GM12878 (cell line): ENCODE data around the gene RHOF. TPM values are rescaled to one million over a fixed set of nuclear protein-coding genes. Genes with fewer than 3 reads are reported as not detected.

Experiments
- ATAC-seq: fragments of 200-7000 bp; cut with Tn5 transposase; 3 replicates; pipeline ENCODE4 v1.9.1; 2020; ENCODE audit warnings: mild to moderate bottlenecking, moderate library complexity
- BruUV-seq: library from RNA; stranded (reverse); fragments of 400-500 nt; replicated peaks from 2 replicates; lab custom pipeline; 2021; lab: Mats Ljungman, UMichigan
- CTCF ChIA-PET: fragments of 300-600 bp; sonication (Branson Sonifier 250); formaldehyde crosslinking; extraction: SDS; loops from one replicate; lab custom pipeline; 2021; ENCODE audit warnings: inconsistent platforms; lab: Yijun Ruan, JAX
- POLR2A ChIA-PET: fragments of 350-600 bp; formaldehyde crosslinking; extraction: SDS; loops from one replicate; lab custom pipeline; 2021; ENCODE audit warnings: inconsistent platforms; lab: Charles Lee
- RAD21 ChIA-PET: fragments of 300-600 bp; sonication (Branson Sonifier 250); formaldehyde crosslinking; loops from one replicate; lab custom pipeline; 2023; ENCODE audit warnings: antibody characterized with exemption; ENCODE audit not compliant: unreplicated experiment; lab: Charles Lee
- SMC1A ChIA-PET: fragments of 300-600 bp; sonication (Branson Sonifier 250); formaldehyde crosslinking; loops from one replicate; lab custom pipeline; 2023; ENCODE audit not compliant: unreplicated experiment, uncharacterized antibody; lab: Charles Lee
- DNase-seq: peaks from one replicate; pipeline ENCODE4 v3.0.0-alpha.2; 2011; ENCODE audit warnings: low read depth, low spot score
- FAIRE-seq: peaks from 3 replicates; lab custom pipeline; 2011; peaks lifted over from hg19 to GRCh38; lab: Jason Lieb, UNC
- H2AFZ ChIP-seq: 2 replicates; pipeline ENCODE4 v1.6.0; 2011; ENCODE audit warnings: low read depth, low read length, control low read depth; ENCODE audit not compliant: control insufficient read depth
- H3K27ac ChIP-seq: 2 replicates; pipeline ENCODE4 v1.5.1; 2011; ENCODE audit warnings: control low read depth; ENCODE audit not compliant: control insufficient read depth, insufficient read depth
- H3K27me3 ChIP-seq, 2 experiments: replicated peaks in 1 of 2; 2 replicates each; pipeline versions ENCODE4 v1.6.0 to v1.6.1; 2011; ENCODE audit warnings: low read length in 1 of 2; ENCODE audit not compliant: control insufficient read depth in 2 of 2, insufficient read depth in 2 of 2
- H3K36me3 ChIP-seq, 2 experiments: 2 replicates each; pipeline ENCODE4 v1.5.1; 2011; ENCODE audit warnings: low read length in 1 of 2; ENCODE audit not compliant: control insufficient read depth in 2 of 2, insufficient read depth in 2 of 2
- H3K4me1 ChIP-seq: 2 replicates; pipeline ENCODE4 v1.6.1; 2011; ENCODE audit warnings: mild to moderate bottlenecking, low read length, moderate library complexity, mixed read lengths; ENCODE audit not compliant: control insufficient read depth, insufficient read depth
- H3K4me2 ChIP-seq: 2 replicates; pipeline ENCODE4 v1.6.0; 2011; ENCODE audit warnings: control low read depth; ENCODE audit not compliant: control insufficient read depth, insufficient read depth
- H3K4me3 ChIP-seq: fragments of 200-600 bp; sonication (generic); 2 replicates; pipeline ENCODE4 v1.5.1; 2016
- H3K79me2 ChIP-seq: 2 replicates; pipeline ENCODE4 v1.6.0; 2011; ENCODE audit warnings: low read length; ENCODE audit not compliant: control insufficient read depth, insufficient read depth
- H3K9ac ChIP-seq: 2 replicates; pipeline ENCODE4 v1.8.0; 2011; ENCODE audit warnings: low read length, control low read depth, mixed read lengths; ENCODE audit not compliant: control insufficient read depth, insufficient read depth
- H3K9me3 ChIP-seq: replicated peaks from 3 replicates; pipeline ENCODE4 v1.5.1; 2011; ENCODE audit warnings: mild to moderate bottlenecking, low read length; ENCODE audit not compliant: control insufficient read depth, insufficient read depth
- H4K20me1 ChIP-seq: 2 replicates; pipeline ENCODE4 v1.6.0; 2011; ENCODE audit not compliant: control insufficient read depth, insufficient read depth
- POU2F2 ChIP-seq: IDR thresholded peaks from 3 replicates; pipeline ENCODE4 v1.6.1; 2011; ENCODE audit warnings: low read depth, mild to moderate bottlenecking, low read length, borderline replicate concordance
- SUZ12 ChIP-seq: fragments of 200-600 bp; sonication (generic); IDR thresholded peaks from one replicate; pipeline ENCODE4 v1.6.1; 2018; ENCODE audit warnings: antibody characterized with exemption, mild to moderate bottlenecking; ENCODE audit not compliant: unreplicated experiment
- TCF12 ChIP-seq: IDR thresholded peaks from 2 replicates; pipeline ENCODE4 v1.6.1; 2011; ENCODE audit warnings: low read depth, mild to moderate bottlenecking, low read length
- ZBED1 ChIP-seq: IDR thresholded peaks from 2 replicates; pipeline ENCODE4 v1.6.1; 2016; ENCODE audit warnings: borderline replicate concordance
- WGBS: methylation state at CpG from one replicate; pipeline ENCODE4 v1.1.6; 2016; ENCODE audit warnings: low lambda C conversion rate; ENCODE audit not compliant: insufficient replicate concordance, insufficient coverage; ENCODE audit errors: missing lambda C conversion rate; 5-methylcytosine and 5-hydroxymethylcytosine counted together
- in situ Hi-C: fragments of 300-500 bp; cut with MboI; formaldehyde crosslinking; loops from 9 replicates; pipeline ENCODE4 v1.14.3; 2018; ENCODE audit warnings: mixed read lengths
- intact Hi-C: fragments of 100-400 bp; cut with micrococcal nuclease; formaldehyde crosslinking; loops from one replicate; pipeline ENCODE4 v1.14.2; 2022; ENCODE audit not compliant: unreplicated experiment
- polyA plus RNA-seq, 11 experiments: library from polyadenylated mRNA; depleted of rRNA in 4 of 11; unstranded in 6 of 11; stranded (reverse) in 5 of 11; fragments of >200 nt; fragmentation: Nextera tagmentation in 4 of 11; fragmentation: Illumina TruSeq in 1 of 11; extraction: Ambion mirVana in 4 of 11; extraction: Trizol in 1 of 11; gene quantifications; 1 replicate in 1 of 11; 2 replicates in 10 of 11; pipeline versions ENCODE4 v1.2.1 to v1.2.3, GENCODE V29; 2011 to 2016; ENCODE audit warnings: inconsistent platforms in 2 of 11, missing spikeins in 2 of 11, low read depth in 1 of 11
- total RNA-seq, 4 experiments: library from RNA; depleted of rRNA in 3 of 4; stranded (reverse); fragments of >200 nt in 3 of 4; fragmentation: Illumina TruSeq in 1 of 4; extraction: Trizol in 1 of 4; gene quantifications; 2 replicates each; pipeline versions ENCODE4 v1.2.1 to v1.2.3, GENCODE V29; 2013 to 2021
- TF ChIP-seq, protein P1 (sequence below): IDR thresholded peaks from 2 replicates; pipeline ENCODE4 v1.6.1; 2011; ENCODE audit warnings: low read depth, low read length, improper control_type of control experiment, borderline replicate concordance

RHOF gene
- total and polyA plus RNA-seq, 10 of the 15 experiments (the other 5 are each of a cell fraction or from before 2014, with no cell fraction given) = 6.1 to 78.7 (median 39.7) TPM

DNA sequence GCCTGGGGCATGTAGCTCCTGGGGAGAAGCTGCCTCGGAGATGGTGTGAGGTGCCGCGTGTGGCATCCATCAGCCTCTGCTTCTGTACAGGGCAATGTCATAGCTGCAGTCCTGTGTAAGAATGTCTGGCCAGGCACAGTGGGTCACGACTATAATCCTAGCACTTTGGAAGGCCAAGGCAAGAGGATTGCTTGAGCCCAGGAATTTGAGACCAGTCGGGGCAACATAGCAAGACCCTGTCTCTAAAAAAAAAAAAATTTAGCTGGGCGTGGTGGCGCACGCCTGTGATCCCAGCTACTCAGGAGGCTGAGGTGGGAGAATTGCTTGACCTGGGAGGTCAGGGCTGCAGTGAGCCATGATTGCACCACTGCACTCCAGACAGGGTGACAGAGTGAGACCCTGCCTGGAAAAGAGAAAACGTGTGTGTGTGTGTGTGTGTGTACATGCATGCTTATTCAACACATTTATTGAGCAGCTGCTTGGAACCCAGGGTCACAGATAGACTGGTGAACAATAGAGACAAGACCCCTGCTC is 24.1 kb downstream of the RHOF start (continued):
- TF ChIP-seq SUZ12 (no peak), ZBED1 (no peak)

DNA sequence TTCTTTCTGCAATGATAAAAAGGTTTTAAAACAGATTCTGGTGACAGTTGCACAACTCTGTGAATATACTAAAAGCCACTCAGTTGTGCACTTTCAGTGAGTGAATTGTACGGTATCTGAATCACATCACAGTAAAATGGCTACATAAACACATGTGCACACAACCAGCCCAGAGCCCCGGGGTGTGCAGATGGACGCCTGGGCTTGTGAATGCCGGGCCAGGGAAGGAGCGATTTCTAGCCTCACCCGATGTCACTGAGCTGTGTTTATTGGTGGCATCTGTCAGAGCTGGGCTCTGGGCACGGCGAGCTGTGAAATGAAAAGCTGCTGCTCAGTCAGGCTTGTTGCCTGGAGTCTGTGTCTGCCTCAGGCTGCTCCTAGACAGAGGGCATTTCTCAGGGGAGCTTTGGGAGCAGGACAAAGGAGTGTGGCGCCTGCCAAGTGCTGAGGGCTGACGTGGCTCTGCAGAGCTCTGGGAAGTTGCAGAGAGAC is 25.9 kb downstream of the RHOF start:
- H3K4me2 ChIP-seq = no peak overlapping the region
- no TSS peak for BruUV-seq
- no peak overlapping the region for H3K27ac ChIP-seq
- intact Hi-C loops = no loop called here
- no peaks in the 10 kb centered on the region for H3K79me2 ChIP-seq
- H3K9ac ChIP-seq = no peak overlapping the region
- no peaks in the 10 kb centered on the region for H3K27me3 ChIP-seq
- no peaks in the 10 kb centered on the region for H3K9me3 ChIP-seq
- ChIA-PET CTCF (interaction anchor here (1.6 to 3.2 kb wide), 2 partner anchors 9 to 26 kb away, joined by 8 to 15 read pairs; partner anchors contain the start of gene RHOF), POLR2A (interaction anchor here (0.9 kb wide), 1 partner anchor 47 kb away, joined by 3 read pairs; no protein-coding TSS in a partner anchor), RAD21 (no interaction called here), SMC1A (interaction anchor here (1.0 to 1.7 kb wide), 2 partner anchors 66 to 285 kb away, joined by 3 to 5 read pairs; no protein-coding TSS in a partner anchor)
- TF ChIP-seq TCF12 (no peak), POU2F2 (no peak)
- TF ChIP-seq, protein P1, sequence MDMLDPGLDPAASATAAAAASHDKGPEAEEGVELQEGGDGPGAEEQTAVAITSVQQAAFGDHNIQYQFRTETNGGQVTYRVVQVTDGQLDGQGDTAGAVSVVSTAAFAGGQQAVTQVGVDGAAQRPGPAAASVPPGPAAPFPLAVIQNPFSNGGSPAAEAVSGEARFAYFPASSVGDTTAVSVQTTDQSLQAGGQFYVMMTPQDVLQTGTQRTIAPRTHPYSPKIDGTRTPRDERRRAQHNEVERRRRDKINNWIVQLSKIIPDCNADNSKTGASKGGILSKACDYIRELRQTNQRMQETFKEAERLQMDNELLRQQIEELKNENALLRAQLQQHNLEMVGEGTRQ = no peak
- no peaks in the 10 kb centered on the region for H3K4me1 ChIP-seq
- FAIRE-seq = no peak
- WGBS = 78% methylated on average over 10 of the region's 10 CpGs
- no peak overlapping the region for H2AFZ ChIP-seq
- H4K20me1 ChIP-seq = no peaks in the 10 kb centered on the region
- no peaks in the 10 kb centered on the region; a peak in 1 of 4 replicates for H3K36me3 ChIP-seq
- no peak for ATAC-seq
- in situ Hi-C loops = loop anchor here (5.0 kb wide), 1 partner anchor 65 kb away; no protein-coding TSS in a partner anchor
- DNase-seq = no peak
- H3K4me3 ChIP-seq = no peak overlapping the region
